Naive thymus-derived CD4-positive, alpha-beta T cell (primary cell): ENCODE measurements around the gene SYNGR2. TPM values are rescaled to one million over a fixed set of nuclear protein-coding genes. Genes with fewer than 3 reads are reported as not detected.

Experiments used
- ATAC-seq: fragments of 150-1000 bp; cut with Tn5 transposase; 2 replicates; pipeline ENCODE4 v1.10.0; 2021; ENCODE audit warnings: mild to moderate bottlenecking, moderate library complexity
- CTCF ChIA-PET: fragments of 350-600 bp; sonication (Branson Sonifier 250); formaldehyde crosslinking; loops from one replicate; lab custom pipeline; 2021; ENCODE audit warnings: antibody characterized with exemption; lab: Charles Lee
- POLR2A ChIA-PET: fragments of 350-600 bp; sonication (Branson Sonifier 250); formaldehyde crosslinking; loops from one replicate; lab custom pipeline; 2021; ENCODE audit warnings: antibody characterized with exemption, inconsistent platforms; lab: Charles Lee
- DNase-seq, 9 donors: peaks; one replicate each; pipeline versions ENCODE4 v3.0.0 to v3.0.0-alpha.2; 2020 to 2022; ENCODE audit warnings: mixed read lengths in 1 of 9
- H3K27ac ChIP-seq: one replicate; pipeline ENCODE4 v1.7.0; 2013; ENCODE audit warnings: mild to moderate bottlenecking, low read depth, low read length, moderate library complexity
- H3K27me3 ChIP-seq, 2 donors: one replicate each; pipeline ENCODE4 v1.7.0; 2013; ENCODE audit warnings: low read length in 2 of 2, mild to moderate bottlenecking in 2 of 2, moderate library complexity in 2 of 2; ENCODE audit not compliant: control insufficient read depth in 2 of 2, insufficient read depth in 2 of 2
- H3K36me3 ChIP-seq, 3 experiments: 1 replicate in 2 of 3; 2 replicates in 1 of 3; pipeline ENCODE4 v1.7.0; 2013; ENCODE audit warnings: low read length in 3 of 3, mild to moderate bottlenecking in 3 of 3, moderate library complexity in 1 of 3; ENCODE audit not compliant: insufficient read depth in 3 of 3, control insufficient read depth in 2 of 3
- H3K4me1 ChIP-seq, 2 donors: one replicate each; pipeline ENCODE4 v1.7.0; 2013; ENCODE audit warnings: low read length in 2 of 2, mild to moderate bottlenecking in 2 of 2, moderate library complexity in 1 of 2; ENCODE audit not compliant: control insufficient read depth in 2 of 2, insufficient read depth in 2 of 2
- H3K4me3 ChIP-seq: 2 replicates; pipeline ENCODE4 v1.7.0; 2013; ENCODE audit warnings: mild to moderate bottlenecking, low read length
- H3K9me3 ChIP-seq, 3 experiments: 1 replicate in 2 of 3; 2 replicates in 1 of 3; pipeline ENCODE4 v1.7.0; 2013; ENCODE audit warnings: low read length in 3 of 3; ENCODE audit not compliant: control insufficient read depth in 2 of 3
- H3K27ac Mint-ChIP-seq, 9 donors: one replicate each; pipeline ENCODE4 v1.8.0; 2020 to 2022; ENCODE audit warnings: mixed read lengths in 9 of 9, mild to moderate bottlenecking in 8 of 9, moderate library complexity in 5 of 9, inconsistent platforms in 2 of 9
- H3K27me3 Mint-ChIP-seq, 5 donors: one replicate each; pipeline ENCODE4 v1.8.0; 2021 to 2022; ENCODE audit warnings: mixed read lengths in 5 of 5, mild to moderate bottlenecking in 1 of 5
- H3K36me3 Mint-ChIP-seq, 5 donors: one replicate each; pipeline ENCODE4 v1.8.0; 2020 to 2022; ENCODE audit warnings: mixed read lengths in 5 of 5, mild to moderate bottlenecking in 3 of 5, inconsistent platforms in 1 of 5
- H3K4me1 Mint-ChIP-seq, 7 donors: one replicate each; pipeline ENCODE4 v1.8.0; 2020 to 2022; ENCODE audit warnings: mixed read lengths in 7 of 7, mild to moderate bottlenecking in 3 of 7, inconsistent platforms in 1 of 7
- H3K4me3 Mint-ChIP-seq, 10 donors: one replicate each; pipeline ENCODE4 v1.8.0; 2020 to 2022; ENCODE audit warnings: mild to moderate bottlenecking in 10 of 10, mixed read lengths in 10 of 10, moderate library complexity in 6 of 10, inconsistent platforms in 2 of 10
- H3K9me3 Mint-ChIP-seq, 11 donors: one replicate each; pipeline ENCODE4 v1.8.0; 2020 to 2022; ENCODE audit warnings: mixed read lengths in 11 of 11, mild to moderate bottlenecking in 4 of 11, inconsistent platforms in 1 of 11, moderate library complexity in 1 of 11
- intact Hi-C, 2 donors: fragments of 100-400 bp; cut with micrococcal nuclease; formaldehyde crosslinking; loops; one replicate each; pipeline ENCODE4 v1.15.1; 2023
- polyA plus RNA-seq, 2 donors: library from polyadenylated mRNA; unstranded; fragments of 300-500 nt; fragmentation: Illumina TruSeq; gene quantifications; one replicate each; pipeline ENCODE4 v1.2.3, GENCODE V29; 2021
- total RNA-seq, 6 experiments: library from RNA in 5 of 6; stranded (reverse) in 5 of 6; gene quantifications; 1 replicate in 5 of 6; 2 replicates in 1 of 6; pipeline ENCODE4 v1.2.3 and lab custom pipeline; 2021 to 2026

SYNGR2 gene
- total and polyA plus RNA-seq, 7 experiments from 2014 or later, result 47.6 to 118 (median 84.4) TPM

GRCh38 chr17:78179372-78179771 is 11.0 kb downstream of the SYNGR2 start:
- H3K9me3 Mint-ChIP-seq, result no peaks in the 10 kb centered on the region
- peaks cover under 1 to 48% (median 20%) of the 10 kb centered on the region in 7 donors for H3K4me1 Mint-ChIP-seq
- no peaks in the 10 kb centered on the region for H3K27me3 Mint-ChIP-seq
- peak overlapping the region in 2 of 9 donors; percentile 45 to 46 for H3K27ac Mint-ChIP-seq
- CTCF ChIA-PET, result interaction anchor here (1.3 kb wide), 1 partner anchor 67 kb away, joined by 3 read pairs; no protein-coding TSS in a partner anchor
- H3K4me3 Mint-ChIP-seq, result no peak overlapping the region
- Histone ChIP-seq H3K4me3 (no peak overlapping the region), H3K27ac (no peak overlapping the region), H3K27me3 (no peaks in the 10 kb centered on the region), H3K4me1 (peaks cover 3 to 11% of the 10 kb centered on the region in 2 donors), H3K36me3 (no peaks in the 10 kb centered on the region), H3K9me3 (no peaks in the 10 kb centered on the region)
- DNase-seq (no peak), ATAC-seq (no peak)
- intact Hi-C loops, result loop anchor here in 1 of 2 donors (10.0 kb wide), 1 partner anchor 635 kb away; no protein-coding TSS in a partner anchor
- POLR2A ChIA-PET, result no interaction called here
- peaks cover 0 to 4% (median 0%) of the 10 kb centered on the region in 5 donors for H3K36me3 Mint-ChIP-seq

GRCh38 chr17:78180083-78180482 is 11.7 kb downstream of the SYNGR2 start:
- DNase-seq, result no peak
- Histone ChIP-seq H3K36me3 (no peaks in the 10 kb centered on the region), H3K4me3 (no peak overlapping the region), H3K27me3 (no peaks in the 10 kb centered on the region), H3K27ac (no peak overlapping the region), H3K4me1 (peaks cover 3 to 10% of the 10 kb centered on the region in 2 donors), H3K9me3 (no peaks in the 10 kb centered on the region)
- H3K27ac Mint-ChIP-seq, result peak overlapping the region in 2 of 9 donors; percentile 77 to 85
- ChIA-PET POLR2A (no interaction called here), CTCF (interaction anchor here (1.3 kb wide), 1 partner anchor 68 kb away, joined by 3 read pairs; no protein-coding TSS in a partner anchor)
- H3K4me1 Mint-ChIP-seq, result peaks cover 0 to 55% (median 19%) of the 10 kb centered on the region in 7 donors
- peak overlapping the region in 1 of 10 donors; percentile 56 for H3K4me3 Mint-ChIP-seq
- no peaks in the 10 kb centered on the region for H3K27me3 Mint-ChIP-seq
- H3K9me3 Mint-ChIP-seq, result no peaks in the 10 kb centered on the region
- intact Hi-C loops, result no loop called here
- peaks cover 0 to 4% (median 0%) of the 10 kb centered on the region in 5 donors for H3K36me3 Mint-ChIP-seq
- peak; percentile 23 for ATAC-seq

DNA sequence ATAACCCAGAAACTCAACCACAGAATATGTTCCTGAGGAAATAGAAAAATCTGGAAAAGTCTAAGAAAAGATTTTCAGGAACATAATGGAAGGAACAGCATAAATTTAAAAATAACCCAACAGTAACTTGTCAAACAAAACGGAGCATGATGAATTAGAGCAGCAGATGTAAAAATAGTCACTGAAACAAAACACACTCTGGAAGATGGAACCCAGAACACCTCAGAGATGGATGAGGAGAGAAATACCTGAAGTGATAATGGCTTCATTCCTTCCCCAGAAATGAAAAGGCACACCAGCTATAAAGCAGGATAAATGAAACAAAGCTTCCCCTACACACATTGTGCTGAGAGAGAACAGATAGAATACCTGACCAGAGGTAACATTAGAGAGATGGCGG is 12.1 kb downstream of the SYNGR2 start:
- Histone ChIP-seq H3K36me3 (no peaks in the 10 kb centered on the region), H3K27me3 (no peaks in the 10 kb centered on the region), H3K4me1 (peaks cover 3 to 10% of the 10 kb centered on the region in 2 donors), H3K9me3 (no peaks in the 10 kb centered on the region), H3K27ac (no peak overlapping the region), H3K4me3 (no peak overlapping the region)
- Mint-ChIP-seq H3K27me3 (no peaks in the 10 kb centered on the region), H3K4me3 (peak overlapping the region in 1 of 10 donors; percentile 56), H3K27ac (peak overlapping the region in 2 of 9 donors; percentile 77 to 85), H3K36me3 (peaks cover 0 to 4% (median 0%) of the 10 kb centered on the region in 5 donors), H3K9me3 (no peaks in the 10 kb centered on the region), H3K4me1 (peaks cover 0 to 54% (median 15%) of the 10 kb centered on the region in 7 donors)
- no peak for DNase-seq
- ATAC-seq, result no peak
- POLR2A ChIA-PET, result no interaction called here
- intact Hi-C loops, result no loop called here
- CTCF ChIA-PET, result no interaction called here

GRCh38 chr17:78182504-78182903 is 14.1 kb downstream of the SYNGR2 start:
- Mint-ChIP-seq H3K4me1 (peaks cover 0 to 49% (median 9%) of the 10 kb centered on the region in 7 donors), H3K36me3 (peaks cover 0 to 5% (median 0%) of the 10 kb centered on the region in 5 donors), H3K27ac (no peak overlapping the region), H3K4me3 (no peak overlapping the region), H3K9me3 (no peaks in the 10 kb centered on the region), H3K27me3 (no peaks in the 10 kb centered on the region)
- H3K36me3 ChIP-seq, result no peaks in the 10 kb centered on the region
- H3K27ac ChIP-seq, result no peak overlapping the region
- no peaks in the 10 kb centered on the region for H3K9me3 ChIP-seq
- no peaks in the 10 kb centered on the region for H3K27me3 ChIP-seq
- no peak for DNase-seq
- no peak overlapping the region for H3K4me3 ChIP-seq
- intact Hi-C loops, result no loop called here
- no peak for ATAC-seq
- CTCF ChIA-PET, result interaction anchor here (0.8 kb wide), 1 partner anchor 20 kb away, joined by 3 read pairs; no protein-coding TSS in a partner anchor
- POLR2A ChIA-PET, result no interaction called here
- H3K4me1 ChIP-seq, result peaks cover 0 to 3% of the 10 kb centered on the region in 2 donors

DNA sequence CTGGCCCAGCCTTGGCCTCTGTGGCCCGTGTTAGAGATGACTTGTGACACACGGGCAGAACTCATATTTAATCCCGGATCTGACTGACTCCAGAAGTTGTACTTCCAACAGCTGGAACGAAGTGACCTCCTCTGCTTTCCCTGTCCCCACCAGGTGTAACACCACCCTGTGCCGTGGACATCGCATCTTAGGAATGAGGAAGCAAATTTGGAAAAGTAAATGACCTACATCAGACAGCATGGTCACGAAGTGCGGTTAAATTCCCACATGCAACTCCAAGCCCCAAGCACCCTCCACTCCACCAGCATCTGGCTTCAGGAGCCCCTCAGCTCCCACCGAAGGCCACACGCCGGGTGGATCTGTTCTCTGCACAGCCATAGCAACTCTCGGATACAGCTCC is 15.5 kb downstream of the SYNGR2 start:
- ChIA-PET CTCF (interaction anchor here (0.7 to 1.6 kb wide), 4 partner anchors 49 to 165 kb away, joined by 3 to 6 read pairs (median 4); no protein-coding TSS in a partner anchor), POLR2A (interaction anchor here (0.6 kb wide), 1 partner anchor 78 kb away, joined by 5 read pairs; no protein-coding TSS in a partner anchor)
- H3K27ac ChIP-seq, result no peak overlapping the region
- DNase-seq (no peak), ATAC-seq (no peak)
- Mint-ChIP-seq H3K4me3 (no peak overlapping the region), H3K9me3 (no peaks in the 10 kb centered on the region), H3K36me3 (peaks cover 0 to 5% (median 0%) of the 10 kb centered on the region in 5 donors), H3K4me1 (peaks cover 0 to 55% (median 13%) of the 10 kb centered on the region in 7 donors), H3K27ac (no peak overlapping the region), H3K27me3 (no peaks in the 10 kb centered on the region)
- H3K27me3 ChIP-seq, result no peaks in the 10 kb centered on the region
- intact Hi-C loops, result no loop called here
- peaks cover 0 to 5% of the 10 kb centered on the region in 2 donors for H3K4me1 ChIP-seq
- H3K36me3 ChIP-seq, result no peaks in the 10 kb centered on the region
- no peaks in the 10 kb centered on the region for H3K9me3 ChIP-seq
- H3K4me3 ChIP-seq, result no peak overlapping the region

- H3K36me3 ChIP-seq, result no peaks in the 10 kb centered on the region
- H3K36me3 Mint-ChIP-seq, result peaks cover 0 to 5% (median 0%) of the 10 kb centered on the region in 5 donors
- H3K27me3 ChIP-seq, result no peaks in the 10 kb centered on the region
- CTCF ChIA-PET, result interaction anchor here (0.8 to 1.6 kb wide), 3 partner anchors 49 to 165 kb away, joined by 3 to 6 read pairs (median 4); no protein-coding TSS in a partner anchor
- no peak overlapping the region for H3K27ac ChIP-seq
- POLR2A ChIA-PET, result interaction anchor here (0.6 kb wide), 1 partner anchor 78 kb away, joined by 5 read pairs; no protein-coding TSS in a partner anchor
- no peak for DNase-seq
- peaks cover 0 to 5% of the 10 kb centered on the region in 2 donors for H3K4me1 ChIP-seq
- peaks cover 0 to 53% (median 13%) of the 10 kb centered on the region in 7 donors for H3K4me1 Mint-ChIP-seq
- no peak overlapping the region for H3K4me3 Mint-ChIP-seq
- no peak overlapping the region for H3K27ac Mint-ChIP-seq
- no peaks in the 10 kb centered on the region for H3K9me3 ChIP-seq
- no peaks in the 10 kb centered on the region for H3K9me3 Mint-ChIP-seq
- no peak overlapping the region for H3K4me3 ChIP-seq
- no peaks in the 10 kb centered on the region for H3K27me3 Mint-ChIP-seq
- ATAC-seq, result no peak
- intact Hi-C loops, result no loop called here
Observed at GRCh38 chr17:78184351-78184750, 16.0 kb downstream of the SYNGR2 start.
